H1 (cell line): ENCODE results near the gene RHBDD2.

Source experiments
- EP300 ChIP-seq, 2 experiments: IDR thresholded peaks; 1 replicate in 1 of 2; 2 replicates in 1 of 2; pipeline ENCODE4 v1.6.1; 2011 to 2012; ENCODE audit warnings: low read depth in 2 of 2, low read length in 2 of 2, mild to moderate bottlenecking in 2 of 2, borderline replicate concordance in 1 of 2, inconsistent platforms in 1 of 2, moderate library complexity in 1 of 2
- EZH2 ChIP-seq: fragments of 200-600 bp; sonication (generic); IDR thresholded peaks from 2 replicates; pipeline ENCODE4 v1.7.1; 2012; ENCODE audit warnings: low read depth, mild to moderate bottlenecking, moderate library complexity, low read length, inconsistent platforms; ENCODE audit not compliant: severe bottlenecking
- GABPA ChIP-seq: IDR thresholded peaks from 2 replicates; pipeline ENCODE4 v1.6.1; 2011; ENCODE audit warnings: mild to moderate bottlenecking, low read length, moderate library complexity, borderline replicate concordance; ENCODE audit not compliant: insufficient read depth
- MAX ChIP-seq: IDR thresholded peaks from 2 replicates; pipeline ENCODE4 v1.6.1; 2012; ENCODE audit warnings: inconsistent platforms
- NRF1 ChIP-seq: IDR thresholded peaks from 2 replicates; pipeline ENCODE4 v1.6.1; 2011; ENCODE audit warnings: mild to moderate bottlenecking, low read depth, low read length, improper control_type of control experiment
- PHF8 ChIP-seq: fragments of 200-600 bp; sonication (generic); conservative IDR thresholded peaks from 2 replicates; pipeline ENCODE4 v1.7.1; 2012; ENCODE audit warnings: low read depth, mild to moderate bottlenecking, inconsistent platforms, low read length, moderate library complexity
- SIN3A ChIP-seq, 2 experiments: IDR thresholded peaks in 1 of 2; conservative IDR thresholded peaks in 1 of 2; 2 replicates each; pipeline ENCODE4 v1.6.1; 2011 to 2012; ENCODE audit warnings: low read length in 2 of 2, improper control_type of control experiment in 1 of 2, low read depth in 1 of 2, mild to moderate bottlenecking in 1 of 2
- TF ChIP-seq, protein P1 (sequence below), 3 experiments: IDR thresholded peaks; 1 replicate in 2 of 3; 2 replicates in 1 of 3; pipeline versions ENCODE4 v1.5.1 to v1.6.1; 2011; ENCODE audit warnings: low read length in 3 of 3, mild to moderate bottlenecking in 3 of 3, inconsistent platforms in 2 of 3, low read depth in 1 of 3, moderate library complexity in 1 of 3; ENCODE audit not compliant: insufficient read depth in 1 of 3; ENCODE audit errors: control extremely low read depth in 1 of 3

- TF ChIP-seq PHF8 (no peak), EZH2 (no peak), EP300 (IDR thresholded peaks at IDR 0.05; ENCODE audit: borderline replicate concordance in 1 of 2, low read depth in 2 of 2, low read length in 2 of 2) (no peak), NRF1 (no peak), SIN3A (conservative IDR thresholded peaks at IDR 0.05 in 1 of 2, IDR thresholded peaks at IDR 0.05 in 1 of 2; ENCODE audit: low read depth in 1 of 2, low read length in 2 of 2) (no peak), MAX (no peak), GABPA (no peak)
- TF ChIP-seq, protein P1, sequence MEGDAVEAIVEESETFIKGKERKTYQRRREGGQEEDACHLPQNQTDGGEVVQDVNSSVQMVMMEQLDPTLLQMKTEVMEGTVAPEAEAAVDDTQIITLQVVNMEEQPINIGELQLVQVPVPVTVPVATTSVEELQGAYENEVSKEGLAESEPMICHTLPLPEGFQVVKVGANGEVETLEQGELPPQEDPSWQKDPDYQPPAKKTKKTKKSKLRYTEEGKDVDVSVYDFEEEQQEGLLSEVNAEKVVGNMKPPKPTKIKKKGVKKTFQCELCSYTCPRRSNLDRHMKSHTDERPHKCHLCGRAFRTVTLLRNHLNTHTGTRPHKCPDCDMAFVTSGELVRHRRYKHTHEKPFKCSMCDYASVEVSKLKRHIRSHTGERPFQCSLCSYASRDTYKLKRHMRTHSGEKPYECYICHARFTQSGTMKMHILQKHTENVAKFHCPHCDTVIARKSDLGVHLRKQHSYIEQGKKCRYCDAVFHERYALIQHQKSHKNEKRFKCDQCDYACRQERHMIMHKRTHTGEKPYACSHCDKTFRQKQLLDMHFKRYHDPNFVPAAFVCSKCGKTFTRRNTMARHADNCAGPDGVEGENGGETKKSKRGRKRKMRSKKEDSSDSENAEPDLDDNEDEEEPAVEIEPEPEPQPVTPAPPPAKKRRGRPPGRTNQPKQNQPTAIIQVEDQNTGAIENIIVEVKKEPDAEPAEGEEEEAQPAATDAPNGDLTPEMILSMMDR (IDR thresholded peaks at IDR 0.05; ENCODE audit: control extremely low read depth in 1 of 3, insufficient read depth in 1 of 3, low read depth in 1 of 3, low read length in 3 of 3), result no peak
These were observed 5.6 kb downstream of the RHBDD2 start for GRCh38 chr7:75884476-75884875.
